ENCODE measurements around the gene MRPL38. TPM values are rescaled to one million over a fixed set of nuclear protein-coding genes. Genes with fewer than 3 reads are reported as not detected.

The MRPL38 gene
- total RNA-seq, 2 experiments from 2014 or later: 109 to 117 TPM

- DNase-seq: no peak
- Mint-ChIP-seq H3K27me3 (ENCODE audit: low read depth) (no peaks in the 10 kb centered on the region), H3K4me3 (no peak overlapping the region), H3K9me3 (no peaks in the 10 kb centered on the region), H3K36me3 (ENCODE audit: low read depth) (peaks cover 4% of the 10 kb centered on the region), H3K27ac (no peak overlapping the region), H3K4me1 (ENCODE audit: low read depth) (peaks cover 26% of the 10 kb centered on the region)
- CTCF ChIA-PET: interaction anchor here (5.5 kb wide), 1 partner anchor 104 kb away, joined by 85 read pairs; no protein-coding TSS in a partner anchor
- intact Hi-C loops (cut with micrococcal nuclease): loop anchor here (10.0 kb wide), 2 partner anchors 283 to 483 kb away; partner anchors contain the start of gene SPHK1
These were observed 3.0 kb downstream of the MRPL38 start for GRCh38 chr17:75901727-75902126.

GRCh38 chr17:75900691-75901533, 3.8 kb downstream of the MRPL38 start:
- peaks cover 22% of the 10 kb centered on the region for H3K4me1 Mint-ChIP-seq (ENCODE audit: low read depth)
- CTCF ChIA-PET: interaction anchor here (0.6 to 1.6 kb wide), 2 partner anchors 45 to 104 kb away, joined by 3 to 9 read pairs; no protein-coding TSS in a partner anchor
- intact Hi-C loops (cut with micrococcal nuclease): loop anchor here (10.0 kb wide), 2 partner anchors 284 to 484 kb away; partner anchors contain the start of gene SPHK1
- no peaks in the 10 kb centered on the region for H3K9me3 Mint-ChIP-seq
- no peaks in the 10 kb centered on the region for H3K27me3 Mint-ChIP-seq (ENCODE audit: low read depth)
- H3K36me3 Mint-ChIP-seq (ENCODE audit: low read depth): peaks cover 4% of the 10 kb centered on the region
- H3K4me3 Mint-ChIP-seq: no peak overlapping the region
- no peak overlapping the region for H3K27ac Mint-ChIP-seq
- DNase-seq: no peak

GRCh38 chr17:75899767-75900468, 4.8 kb downstream of the MRPL38 start:
- CTCF ChIA-PET: interaction anchor here (0.6 to 1.6 kb wide), 3 partner anchors 44 to 105 kb away, joined by 3 to 9 read pairs (median 3); no protein-coding TSS in a partner anchor
- H3K27ac Mint-ChIP-seq: no peak overlapping the region
- peaks cover 27% of the 10 kb centered on the region for H3K4me1 Mint-ChIP-seq (ENCODE audit: low read depth)
- H3K9me3 Mint-ChIP-seq: no peaks in the 10 kb centered on the region
- DNase-seq: no peak
- no peak overlapping the region for H3K4me3 Mint-ChIP-seq
- peaks cover 10% of the 10 kb centered on the region for H3K36me3 Mint-ChIP-seq (ENCODE audit: low read depth)
- intact Hi-C loops (cut with micrococcal nuclease): loop anchor here (5.0 to 10.0 kb wide), 3 partner anchors 123 to 485 kb away; partner anchors contain the start of gene SPHK1
- H3K27me3 Mint-ChIP-seq (ENCODE audit: low read depth): no peaks in the 10 kb centered on the region

- DNase-seq: no peak
- intact Hi-C loops (cut with micrococcal nuclease): loop anchor here (5.0 kb wide), 1 partner anchor 122 kb away; a partner anchor contains a TSS
- Mint-ChIP-seq H3K27ac (no peak overlapping the region), H3K36me3 (ENCODE audit: low read depth) (peaks cover 10% of the 10 kb centered on the region), H3K4me1 (ENCODE audit: low read depth) (peaks cover 29% of the 10 kb centered on the region), H3K9me3 (no peaks in the 10 kb centered on the region), H3K4me3 (no peak overlapping the region), H3K27me3 (ENCODE audit: low read depth) (no peaks in the 10 kb centered on the region)
- CTCF ChIA-PET: interaction anchor here (0.6 to 1.6 kb wide), 3 partner anchors 39 to 106 kb away, joined by 3 to 9 read pairs (median 4); no protein-coding TSS in a partner anchor
These were observed 5.3 kb downstream of the MRPL38 start for GRCh38 chr17:75899353-75899752.

GRCh38 chr17:75898791-75899190, 5.9 kb downstream of the MRPL38 start:
- peaks cover 10% of the 10 kb centered on the region for H3K36me3 Mint-ChIP-seq (ENCODE audit: low read depth)
- peaks cover 32% of the 10 kb centered on the region for H3K4me1 Mint-ChIP-seq (ENCODE audit: low read depth)
- intact Hi-C loops (cut with micrococcal nuclease): loop anchor here (5.0 kb wide), 1 partner anchor 121 kb away; a partner anchor contains a TSS
- H3K27me3 Mint-ChIP-seq (ENCODE audit: low read depth): no peaks in the 10 kb centered on the region
- CTCF ChIA-PET: interaction anchor here (1.3 kb wide), 1 partner anchor 38 kb away, joined by 4 read pairs; no protein-coding TSS in a partner anchor
- H3K4me3 Mint-ChIP-seq: no peak overlapping the region
- DNase-seq: no peak
- no peak overlapping the region for H3K27ac Mint-ChIP-seq
- no peaks in the 10 kb centered on the region for H3K9me3 Mint-ChIP-seq

GRCh38 chr17:75898065-75898464, 6.6 kb downstream of the MRPL38 start:
- peaks cover 12% of the 10 kb centered on the region for H3K36me3 Mint-ChIP-seq (ENCODE audit: low read depth)
- CTCF ChIA-PET: interaction anchor here (0.5 to 1.6 kb wide), 3 partner anchors 37 to 108 kb away, joined by 4 to 5 read pairs (median 4); no protein-coding TSS in a partner anchor
- H3K27me3 Mint-ChIP-seq (ENCODE audit: low read depth): no peaks in the 10 kb centered on the region
- H3K4me3 Mint-ChIP-seq: peak overlapping the region; percentile 63
- H3K4me1 Mint-ChIP-seq (ENCODE audit: low read depth): peaks cover 30% of the 10 kb centered on the region
- no peak for DNase-seq
- no peak overlapping the region for H3K27ac Mint-ChIP-seq
- intact Hi-C loops (cut with micrococcal nuclease): loop anchor here (5.0 kb wide), 1 partner anchor 121 kb away; a partner anchor contains a TSS
- H3K9me3 Mint-ChIP-seq: no peaks in the 10 kb centered on the region

GRCh38 chr17:75897160-75898019, 7.3 kb downstream of the MRPL38 start:
- DNase-seq: no peak
- CTCF ChIA-PET: interaction anchor here (0.5 to 1.8 kb wide), 5 partner anchors 21 to 109 kb away, joined by 3 to 6 read pairs (median 4); no protein-coding TSS in a partner anchor
- Mint-ChIP-seq H3K36me3 (ENCODE audit: low read depth) (peaks cover 12% of the 10 kb centered on the region), H3K27ac (peak overlapping the region; percentile 43), H3K4me3 (peak overlapping the region; percentile 63), H3K27me3 (ENCODE audit: low read depth) (no peaks in the 10 kb centered on the region), H3K4me1 (ENCODE audit: low read depth) (peaks cover 28% of the 10 kb centered on the region), H3K9me3 (no peaks in the 10 kb centered on the region)
- intact Hi-C loops (cut with micrococcal nuclease): loop anchor here (5.0 kb wide), 1 partner anchor 120 kb away; a partner anchor contains a TSS

- H3K27me3 Mint-ChIP-seq (ENCODE audit: low read depth): no peaks in the 10 kb centered on the region
- peaks cover 28% of the 10 kb centered on the region for H3K4me1 Mint-ChIP-seq (ENCODE audit: low read depth)
- peaks cover 12% of the 10 kb centered on the region for H3K36me3 Mint-ChIP-seq (ENCODE audit: low read depth)
- H3K4me3 Mint-ChIP-seq: peak within 1 kb of the TSS; percentile 79
- DNase-seq: peak; percentile 83
- H3K27ac Mint-ChIP-seq: peak within 1 kb of the TSS; percentile 59
- CTCF ChIA-PET: interaction anchor here (0.6 to 3.0 kb wide), 12 partner anchors 7 to 100 kb away, joined by 3 to 14 read pairs (median 4); no protein-coding TSS in a partner anchor
- H3K9me3 Mint-ChIP-seq: no peaks in the 10 kb centered on the region
- intact Hi-C loops (cut with micrococcal nuclease): loop anchor here (1.0 to 5.0 kb wide), 5 partner anchors 8 to 131 kb away; partner anchors contain the start of genes GALK1, MRPL38 and WBP2
These were observed 8.1 kb downstream of the MRPL38 start, which contains the start of gene TRIM65 for GRCh38 chr17:75896415-75897159. Gene TRIM65, minus strand, starts transcription at chr17:75896951. Its CDS starts 14 bp downstream, at chr17:75896937.

- Mint-ChIP-seq H3K36me3 (ENCODE audit: low read depth) (peaks cover 13% of the 10 kb centered on the region), H3K27ac (peak overlapping the region; percentile 59), H3K9me3 (no peaks in the 10 kb centered on the region), H3K27me3 (ENCODE audit: low read depth) (no peaks in the 10 kb centered on the region), H3K4me3 (peak overlapping the region; percentile 79), H3K4me1 (ENCODE audit: low read depth) (peaks cover 26% of the 10 kb centered on the region)
- DNase-seq: peak; percentile 28
- CTCF ChIA-PET: interaction anchor here (0.6 to 3.0 kb wide), 10 partner anchors 8 to 99 kb away, joined by 3 to 14 read pairs (median 3); no protein-coding TSS in a partner anchor
- intact Hi-C loops (cut with micrococcal nuclease): loop anchor here (1.0 to 5.0 kb wide), 5 partner anchors 9 to 130 kb away; partner anchors contain the start of genes GALK1, MRPL38 and WBP2
These were observed 9.1 kb downstream of the MRPL38 start for GRCh38 chr17:75895370-75896155.
